ENCODE measurements around the gene GATA5. TPM values are rescaled to one million over a fixed set of nuclear protein-coding genes. Genes with fewer than 3 reads are reported as not detected.

GATA5 gene
- total and polyA plus RNA-seq, 10 of the 15 experiments (the other 5 are each of a cell fraction or from before 2014, with no cell fraction given), result not detected

DNA sequence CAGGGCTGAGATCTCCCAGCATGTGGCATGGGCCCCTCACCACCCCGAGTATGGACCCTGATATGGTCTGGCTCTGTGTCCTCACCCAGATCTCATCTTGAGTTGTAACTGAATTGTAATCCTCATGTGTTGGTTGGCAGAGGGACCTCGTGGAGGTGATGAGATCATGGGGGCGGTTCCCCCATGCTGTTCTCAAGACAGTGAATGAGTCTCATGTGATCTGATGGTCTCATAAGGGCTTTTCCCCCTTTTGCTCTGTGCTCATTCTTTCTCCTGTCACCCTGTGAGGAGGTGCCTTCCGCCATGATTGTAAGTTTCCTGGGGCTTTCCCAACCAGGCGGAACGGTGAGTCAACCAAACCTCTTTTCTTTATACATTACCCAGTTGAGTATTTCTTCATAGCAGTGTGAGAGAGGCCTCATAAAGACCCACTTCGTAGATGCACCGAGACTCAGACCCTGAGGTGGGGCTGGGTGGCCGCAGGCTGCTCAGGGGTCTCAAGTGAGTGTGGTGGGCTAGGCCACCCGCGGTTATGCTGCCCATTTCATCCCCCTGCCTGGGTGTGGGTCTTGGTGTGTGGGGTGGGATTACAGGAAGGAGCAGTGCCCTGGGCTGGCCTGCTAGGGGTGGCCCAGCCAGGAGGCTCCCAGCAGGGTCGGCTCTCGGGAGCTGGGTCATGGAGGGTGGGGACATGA is 26.2 kb upstream of the GATA5 start (continued):
- peak; percentile 34; the same call in 1 of the 2 replicates for TF ChIP-seq RUNX3 (IDR thresholded peaks at IDR 0.05; ENCODE audit: low read length)
- TF ChIP-seq ATF7 (IDR thresholded peaks at IDR 0.05; ENCODE audit: low read depth), result peak; percentile 96
- peak; percentile 71; the same call in 1 of the 2 replicates for TF ChIP-seq JUND (IDR thresholded peaks at IDR 0.05; ENCODE audit: low read depth, low read length)
- TF ChIP-seq NRF1 (conservative IDR thresholded peaks at IDR 0.05; ENCODE audit: low read depth, low read length), result no peak
- TF ChIP-seq, protein P1, sequence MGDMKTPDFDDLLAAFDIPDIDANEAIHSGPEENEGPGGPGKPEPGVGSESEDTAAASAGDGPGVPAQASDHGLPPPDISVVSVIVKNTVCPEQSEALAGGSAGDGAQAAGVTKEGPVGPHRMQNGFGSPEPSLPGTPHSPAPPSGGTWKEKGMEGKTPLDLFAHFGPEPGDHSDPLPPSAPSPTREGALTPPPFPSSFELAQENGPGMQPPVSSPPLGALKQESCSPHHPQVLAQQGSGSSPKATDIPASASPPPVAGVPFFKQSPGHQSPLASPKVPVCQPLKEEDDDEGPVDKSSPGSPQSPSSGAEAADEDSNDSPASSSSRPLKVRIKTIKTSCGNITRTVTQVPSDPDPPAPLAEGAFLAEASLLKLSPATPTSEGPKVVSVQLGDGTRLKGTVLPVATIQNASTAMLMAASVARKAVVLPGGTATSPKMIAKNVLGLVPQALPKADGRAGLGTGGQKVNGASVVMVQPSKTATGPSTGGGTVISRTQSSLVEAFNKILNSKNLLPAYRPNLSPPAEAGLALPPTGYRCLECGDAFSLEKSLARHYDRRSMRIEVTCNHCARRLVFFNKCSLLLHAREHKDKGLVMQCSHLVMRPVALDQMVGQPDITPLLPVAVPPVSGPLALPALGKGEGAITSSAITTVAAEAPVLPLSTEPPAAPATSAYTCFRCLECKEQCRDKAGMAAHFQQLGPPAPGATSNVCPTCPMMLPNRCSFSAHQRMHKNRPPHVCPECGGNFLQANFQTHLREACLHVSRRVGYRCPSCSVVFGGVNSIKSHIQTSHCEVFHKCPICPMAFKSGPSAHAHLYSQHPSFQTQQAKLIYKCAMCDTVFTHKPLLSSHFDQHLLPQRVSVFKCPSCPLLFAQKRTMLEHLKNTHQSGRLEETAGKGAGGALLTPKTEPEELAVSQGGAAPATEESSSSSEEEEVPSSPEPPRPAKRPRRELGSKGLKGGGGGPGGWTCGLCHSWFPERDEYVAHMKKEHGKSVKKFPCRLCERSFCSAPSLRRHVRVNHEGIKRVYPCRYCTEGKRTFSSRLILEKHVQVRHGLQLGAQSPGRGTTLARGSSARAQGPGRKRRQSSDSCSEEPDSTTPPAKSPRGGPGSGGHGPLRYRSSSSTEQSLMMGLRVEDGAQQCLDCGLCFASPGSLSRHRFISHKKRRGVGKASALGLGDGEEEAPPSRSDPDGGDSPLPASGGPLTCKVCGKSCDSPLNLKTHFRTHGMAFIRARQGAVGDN (IDR thresholded peaks at IDR 0.05), result peak; percentile 76; the same call in 1 of the 2 replicates
- no peak; the same call in 1 of the 2 replicates for TF ChIP-seq USF2 (IDR thresholded peaks at IDR 0.05; ENCODE audit: borderline replicate concordance, low read depth, low read length)
- no peak for TF ChIP-seq ZNF24 (IDR thresholded peaks at IDR 0.05)
- TF ChIP-seq, protein P2, sequence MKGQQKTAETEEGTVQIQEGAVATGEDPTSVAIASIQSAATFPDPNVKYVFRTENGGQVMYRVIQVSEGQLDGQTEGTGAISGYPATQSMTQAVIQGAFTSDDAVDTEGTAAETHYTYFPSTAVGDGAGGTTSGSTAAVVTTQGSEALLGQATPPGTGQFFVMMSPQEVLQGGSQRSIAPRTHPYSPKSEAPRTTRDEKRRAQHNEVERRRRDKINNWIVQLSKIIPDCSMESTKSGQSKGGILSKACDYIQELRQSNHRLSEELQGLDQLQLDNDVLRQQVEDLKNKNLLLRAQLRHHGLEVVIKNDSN (IDR thresholded peaks at IDR 0.05; ENCODE audit: borderline replicate concordance, extremely low read length, insufficient read depth, low read depth, low read length), result no peak
